Lung (tissue), 12 donors: ENCODE measurements around the gene PARD3B. TPM values are rescaled to one million over a fixed set of nuclear protein-coding genes. Genes with fewer than 3 reads are reported as not detected.
A peak's percentile ranks its signal among the peaks of the same experiment; 100 is the strongest.

ENCODE experiments used
- ATAC-seq: fragments of 200-7000 bp; cut with Tn5 transposase; one replicate; pipeline ENCODE4 v1.9.1; 2020; ENCODE audit warnings: moderate number of reproducible peaks; ENCODE audit not compliant: insufficient read depth, low FRiP score
- DNase-seq, 3 donors: peaks; one replicate each; pipeline ENCODE4 v3.0.0-alpha.2; 2013 to 2017
- H3K27ac ChIP-seq, 2 donors: one replicate each; pipeline ENCODE4 v1.5.1; 2013; ENCODE audit warnings: mild to moderate bottlenecking in 2 of 2, moderate library complexity in 2 of 2, control low read depth in 1 of 2, inconsistent platforms in 1 of 2, low read depth in 1 of 2, low read length in 1 of 2
- H3K27me3 ChIP-seq, 3 donors: one replicate each; pipeline ENCODE4 v1.5.1; 2013; ENCODE audit warnings: low read length in 2 of 3; ENCODE audit not compliant: control insufficient read depth in 3 of 3, insufficient read depth in 3 of 3
- H3K36me3 ChIP-seq, 4 donors: one replicate each; pipeline ENCODE4 v1.5.1; 2013; ENCODE audit warnings: low read length in 4 of 4, mild to moderate bottlenecking in 1 of 4, moderate library complexity in 1 of 4; ENCODE audit not compliant: control insufficient read depth in 4 of 4, insufficient read depth in 4 of 4
- H3K4me1 ChIP-seq, 5 donors: one replicate each; pipeline ENCODE4 v1.5.1; 2013; ENCODE audit warnings: low read length in 5 of 5, mild to moderate bottlenecking in 2 of 5, moderate library complexity in 1 of 5; ENCODE audit not compliant: control insufficient read depth in 5 of 5, insufficient read depth in 5 of 5
- H3K4me3 ChIP-seq: one replicate; pipeline ENCODE4 v1.5.1; 2013; ENCODE audit warnings: mild to moderate bottlenecking, control low read depth, moderate library complexity
- H3K9ac ChIP-seq, 2 donors: one replicate each; pipeline ENCODE4 v1.5.1; 2013; ENCODE audit warnings: low read length in 2 of 2, control low read depth in 1 of 2; ENCODE audit not compliant: insufficient read depth in 1 of 2
- H3K9me3 ChIP-seq, 4 donors: one replicate each; pipeline ENCODE4 v1.5.1; 2013; ENCODE audit warnings: low read length in 3 of 4, mild to moderate bottlenecking in 1 of 4, moderate library complexity in 1 of 4; ENCODE audit not compliant: control insufficient read depth in 4 of 4, insufficient read depth in 3 of 4
- CTCF ChIP-seq: IDR thresholded peaks from 2 replicates; pipeline ENCODE4 v1.5.1; 2012; ENCODE audit warnings: mild to moderate bottlenecking; ENCODE audit errors: control extremely low read depth, extremely low read depth
- WGBS, 2 donors: extraction: QIAGEN DNeasy Blood & Tissue Kit; methylation state at CpG; one replicate each; pipeline ENCODE4 v1.1.7; 2013; 5-methylcytosine and 5-hydroxymethylcytosine counted together
- polyA plus RNA-seq, 2 donors: library from polyadenylated mRNA; stranded (reverse); fragments of 200-250 nt; gene quantifications; one replicate each; pipeline ENCODE4 v1.2.1, GENCODE V29; 2013
- total RNA-seq, 2 donors: library from RNA; depleted of rRNA in 1 of 2; stranded (reverse); fragments of >200 nt in 1 of 2; gene quantifications; one replicate each; pipeline ENCODE4 v1.2.1, GENCODE V29; 2014 to 2021
- donor health status: control.
- donor health status: control.
- donor health status: Bipolar disorder and iron deficiency.
- donor health status: healthy.
- donor health status: DM: yes; HTN: yes; CAD: no.

PARD3B gene
- total and polyA plus RNA-seq, 4 donors: 2.4 to 38.7 (median 17.1) TPM

DNA sequence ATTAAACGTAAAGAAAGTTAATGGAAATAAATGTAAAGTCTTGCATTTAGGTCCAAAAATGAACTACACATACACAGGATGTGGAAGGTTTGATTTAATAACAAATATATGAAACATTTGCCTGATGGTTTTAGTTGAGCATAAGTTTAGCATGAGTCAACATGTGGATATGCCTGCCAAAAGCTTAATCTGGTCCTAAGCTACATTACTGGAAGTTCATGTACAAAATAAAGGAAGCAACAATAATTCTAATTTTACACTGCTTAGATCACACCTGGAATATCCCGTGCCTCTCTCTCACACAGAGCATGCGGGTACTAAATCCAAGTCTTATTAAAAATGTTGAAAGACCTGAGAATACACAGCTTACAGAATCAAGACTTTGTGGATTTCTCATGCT is 860.5 kb downstream of the PARD3B start:
- no peak overlapping the region for H3K4me3 ChIP-seq
- H3K9ac ChIP-seq: no peak overlapping the region
- DNase-seq (peak in 2 of 3 donors; percentile 31 to 60), ATAC-seq (no peak)
- WGBS, 2 donors: 84 to 89% methylated on average over 3 of the region's 3 CpGs
- H3K27ac ChIP-seq: no peak overlapping the region
- no peaks in the 10 kb centered on the region for H3K9me3 ChIP-seq
- no peak for TF ChIP-seq CTCF
- peaks cover 0 to 32% (median 3%) of the 10 kb centered on the region in 5 donors for H3K4me1 ChIP-seq
- H3K27me3 ChIP-seq: peaks cover 0 to 42% (median 0%) of the 10 kb centered on the region in 3 donors
- no peaks in the 10 kb centered on the region for H3K36me3 ChIP-seq

DNA sequence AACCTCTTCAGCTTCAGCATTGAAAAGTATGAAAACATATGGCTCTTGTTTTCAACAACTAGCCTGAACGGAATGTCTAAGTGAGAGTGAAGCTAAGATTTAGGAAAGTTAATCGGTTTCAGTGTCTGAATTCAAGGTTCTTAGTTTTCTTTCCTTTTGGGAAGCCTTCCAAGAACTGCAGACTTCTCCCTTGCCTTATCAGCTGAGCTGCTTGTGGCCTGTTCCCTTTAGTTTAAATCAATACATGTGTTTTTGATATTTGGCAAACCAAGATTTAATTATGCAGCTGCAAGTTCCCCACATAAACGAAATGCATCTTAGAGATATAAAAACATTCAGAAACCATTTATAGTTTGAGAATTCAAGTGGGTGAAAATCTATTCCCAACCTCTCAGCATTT is 862.7 kb downstream of the PARD3B start:
- peak; percentile 50 to 98 (median 98) for DNase-seq
- no peak overlapping the region for H3K9ac ChIP-seq
- ATAC-seq: no peak
- TF ChIP-seq CTCF: no peak
- H3K36me3 ChIP-seq: no peaks in the 10 kb centered on the region
- peaks cover 0 to 43% (median 3%) of the 10 kb centered on the region in 5 donors for H3K4me1 ChIP-seq
- peaks cover 0 to 42% (median 0%) of the 10 kb centered on the region in 3 donors for H3K27me3 ChIP-seq
- H3K9me3 ChIP-seq: no peaks in the 10 kb centered on the region
- no peak overlapping the region for H3K27ac ChIP-seq
- no peak overlapping the region for H3K4me3 ChIP-seq
- 33 to 51% methylated on average over 3 of the region's 3 CpGs for WGBS, 2 donors

DNA sequence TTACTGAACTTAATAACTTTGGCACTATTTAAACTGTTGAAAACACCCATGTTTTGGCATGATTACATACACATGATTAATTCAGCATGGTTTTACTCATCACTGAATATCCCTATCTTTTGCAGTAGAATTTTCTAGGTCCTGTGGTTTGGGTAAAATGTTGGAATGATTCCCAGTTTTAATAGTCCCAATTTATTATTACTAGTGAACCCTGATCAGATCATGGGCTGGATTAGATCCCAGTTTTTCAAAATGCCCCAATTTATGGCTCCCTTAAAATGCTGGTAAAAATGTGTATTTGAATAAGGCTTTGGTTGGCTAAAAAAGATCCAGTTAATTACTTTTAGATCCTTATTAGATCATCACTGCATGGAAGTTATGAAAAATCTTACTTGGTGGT is 863.4 kb downstream of the PARD3B start:
- H3K9me3 ChIP-seq: no peaks in the 10 kb centered on the region
- H3K27ac ChIP-seq: no peak overlapping the region
- H3K4me3 ChIP-seq: no peak overlapping the region
- TF ChIP-seq CTCF: no peak
- peaks cover 0 to 43% (median 0%) of the 10 kb centered on the region in 5 donors for H3K4me1 ChIP-seq
- H3K27me3 ChIP-seq: peaks cover 0 to 39% (median 0%) of the 10 kb centered on the region in 3 donors
- H3K9ac ChIP-seq: no peak overlapping the region
- H3K36me3 ChIP-seq: no peaks in the 10 kb centered on the region
- ATAC-seq (no peak), DNase-seq (peak in 2 of 3 donors; percentile 35 to 41)

GRCh38 chr2:205409411-205409810 is 864.1 kb downstream of the PARD3B start:
- Histone ChIP-seq H3K27ac (no peak overlapping the region), H3K9me3 (no peaks in the 10 kb centered on the region), H3K4me3 (no peak overlapping the region), H3K27me3 (peaks cover 0 to 33% (median 0%) of the 10 kb centered on the region in 3 donors), H3K9ac (no peak overlapping the region), H3K36me3 (no peaks in the 10 kb centered on the region), H3K4me1 (peaks cover 0 to 43% (median 0%) of the 10 kb centered on the region in 5 donors)
- TF ChIP-seq CTCF: no peak
- WGBS, 2 donors: 89 to 94% methylated on average over 3 of the region's 3 CpGs
- ATAC-seq (no peak), DNase-seq (peak in 1 of 3 donors; percentile 13)
